Activated naive CD4-positive, alpha-beta T cell (primary cell): ENCODE data around the gene CDC73.
"Not testable (repeated sequence)": the region's sequence is repeated elsewhere in the genome, so short reads cannot be mapped to it uniquely, and the experiment has no call there.

Source experiments
- DNase-seq, 4 experiments: peaks; one replicate each; lab custom pipeline; 2025; lab: John Stamatoyannopoulos, UW

CDC73 gene

GRCh38 chr1:193288548-193289080 lies 166.8 kb downstream of the CDC73 start:
- not testable (repeated sequence) for DNase-seq

DNA sequence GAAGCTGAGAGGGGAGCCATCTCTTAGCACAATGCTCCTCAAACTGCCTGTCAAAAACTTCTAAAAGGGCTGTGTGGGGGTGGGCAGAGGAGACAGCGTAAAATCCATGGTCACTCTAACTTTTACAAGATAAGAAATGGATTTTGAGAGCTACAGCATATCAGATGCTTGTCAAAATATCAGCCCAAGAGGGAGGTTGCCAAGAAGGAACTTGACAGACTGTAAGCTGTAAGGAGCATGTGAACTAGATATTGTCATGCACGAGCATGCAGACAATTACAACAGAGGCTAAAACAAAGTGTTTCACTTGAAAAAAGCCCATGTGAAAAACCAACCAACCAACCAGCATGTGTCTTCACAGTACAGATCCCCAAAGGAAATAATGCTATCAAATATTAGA lies 171.9 kb downstream of the CDC73 start:
- no peak for DNase-seq

- DNase-seq = no peak
Measured at GRCh38 chr1:193299038-193299437, 177.2 kb downstream of the CDC73 start.

DNA sequence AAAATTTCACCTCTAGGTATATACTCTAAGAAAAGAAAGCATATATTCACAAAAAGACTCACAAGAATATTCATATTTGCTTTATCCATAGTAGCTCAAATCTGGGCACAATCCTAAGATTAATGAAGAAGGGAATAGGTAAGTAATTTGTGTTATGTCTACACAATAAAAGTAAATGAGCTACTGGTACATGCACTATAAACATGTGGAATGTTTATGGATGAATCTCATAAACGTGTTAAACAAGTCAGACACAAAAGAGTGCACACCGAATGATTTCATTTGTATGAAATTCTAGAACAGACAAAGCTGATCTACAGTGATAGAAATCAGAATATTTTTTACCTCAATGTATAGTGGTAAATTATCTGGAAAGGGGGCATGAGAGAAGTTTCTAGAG lies 179.9 kb downstream of the CDC73 start:
- no peak for DNase-seq

- no peak for DNase-seq
Measured at GRCh38 chr1:193303849-193304248, 182.0 kb downstream of the CDC73 start.
